ENCODE data around the gene GRK3. TPM values are rescaled to one million over a fixed set of nuclear protein-coding genes. Genes with fewer than 3 reads are reported as not detected.

Gene GRK3
- polyA plus RNA-seq, 1 donor, result 14.2 TPM

DNA sequence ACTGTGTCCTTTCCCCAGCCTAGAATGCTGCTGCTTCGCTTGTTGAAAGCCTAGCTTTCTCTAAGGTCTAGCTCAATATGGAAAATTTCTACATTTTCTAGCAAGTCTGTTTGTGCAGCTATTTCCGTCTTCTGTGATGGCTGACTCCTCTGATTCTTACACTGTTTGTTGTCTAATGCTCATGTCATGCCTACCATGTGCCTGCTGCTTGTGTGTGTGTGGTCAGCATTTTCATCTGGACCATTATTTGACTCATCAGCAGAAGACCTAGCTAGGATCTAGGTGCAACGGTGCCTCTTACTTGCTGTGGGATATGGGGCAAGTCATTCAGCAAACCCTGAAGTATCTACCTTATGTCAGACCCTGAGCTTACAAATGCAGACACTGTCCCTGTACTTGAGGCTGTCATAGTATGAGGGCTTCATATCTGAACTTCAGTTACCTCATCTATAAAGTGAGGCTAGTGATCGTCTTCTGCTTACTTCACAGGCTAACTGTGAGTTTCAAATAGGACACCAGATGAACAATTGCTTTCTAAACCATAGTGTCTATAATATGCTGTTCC lies 91.0 kb downstream of the GRK3 start:
- Histone ChIP-seq H3K27me3 (ENCODE audit: control insufficient read depth, insufficient read depth, low read length) (no peaks in the 10 kb centered on the region), H3K27ac (ENCODE audit: low read length) (no peak overlapping the region), H3K4me3 (ENCODE audit: low read length) (no peak overlapping the region), H3K4me1 (ENCODE audit: control insufficient read depth, insufficient read depth, low read length) (no peaks in the 10 kb centered on the region), H3K36me3 (ENCODE audit: control insufficient read depth, insufficient read depth, low read length) (no peaks in the 10 kb centered on the region), H3K9me3 (ENCODE audit: control insufficient read depth, low read depth, low read length) (no peaks in the 10 kb centered on the region)
- 100% methylated on average over 1 of the region's 4 CpGs for WGBS (ENCODE audit: insufficient coverage, low lambda C conversion rate)
- no peak for DNase-seq

DNA sequence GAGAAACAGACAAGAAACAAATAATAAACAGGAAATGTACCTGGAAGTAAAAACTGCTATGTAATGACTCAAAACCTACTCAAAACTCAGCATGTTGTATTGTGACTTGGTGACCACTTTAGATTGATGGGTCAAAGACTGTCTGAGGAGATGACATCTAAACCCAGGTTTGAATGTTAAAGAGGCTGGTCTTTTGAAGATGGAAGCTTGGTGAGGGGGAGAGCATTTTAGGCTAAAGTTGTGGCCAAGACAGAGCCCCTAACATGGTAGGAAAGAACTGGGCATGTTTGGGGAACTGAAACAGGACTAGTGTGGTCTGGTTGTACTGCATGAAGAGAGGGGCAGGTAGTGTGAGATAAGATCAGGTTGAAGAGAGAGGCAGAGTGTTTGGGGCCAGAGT lies 92.2 kb downstream of the GRK3 start:
- H3K9me3 ChIP-seq (ENCODE audit: control insufficient read depth, low read depth, low read length), result no peaks in the 10 kb centered on the region
- no peaks in the 10 kb centered on the region for H3K4me1 ChIP-seq (ENCODE audit: control insufficient read depth, insufficient read depth, low read length)
- no peak for DNase-seq
- H3K36me3 ChIP-seq (ENCODE audit: control insufficient read depth, insufficient read depth, low read length), result no peaks in the 10 kb centered on the region
- no peak overlapping the region for H3K27ac ChIP-seq (ENCODE audit: low read length)
- no peaks in the 10 kb centered on the region for H3K27me3 ChIP-seq (ENCODE audit: control insufficient read depth, insufficient read depth, low read length)
- no peak overlapping the region for H3K4me3 ChIP-seq (ENCODE audit: low read length)

DNA sequence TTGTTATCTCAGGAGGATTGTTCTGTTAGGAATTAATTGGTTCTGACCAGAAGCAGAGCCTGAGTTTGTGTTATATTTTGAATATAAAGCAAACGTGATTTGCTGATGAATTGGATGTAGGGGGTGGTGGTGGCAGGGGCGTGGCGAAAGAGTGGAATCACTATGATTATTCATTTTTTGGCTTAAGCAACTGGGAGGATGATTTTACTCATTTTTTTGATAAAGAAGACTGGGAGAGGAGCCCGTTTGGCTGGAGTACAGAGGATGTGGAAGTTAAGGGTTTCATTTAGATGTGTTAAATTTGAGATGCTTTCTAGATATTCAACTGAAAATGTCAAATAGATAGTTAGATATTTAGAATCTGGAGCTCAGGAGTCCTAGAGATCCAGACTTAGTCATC lies 94.2 kb downstream of the GRK3 start:
- no peaks in the 10 kb centered on the region for H3K4me1 ChIP-seq (ENCODE audit: control insufficient read depth, insufficient read depth, low read length)
- no peak overlapping the region for H3K27ac ChIP-seq (ENCODE audit: low read length)
- 83% methylated on average over 1 of the region's 4 CpGs for WGBS (ENCODE audit: insufficient coverage, low lambda C conversion rate)
- no peaks in the 10 kb centered on the region for H3K9me3 ChIP-seq (ENCODE audit: control insufficient read depth, low read depth, low read length)
- no peak for DNase-seq
- no peaks in the 10 kb centered on the region for H3K36me3 ChIP-seq (ENCODE audit: control insufficient read depth, insufficient read depth, low read length)
- no peak overlapping the region for H3K4me3 ChIP-seq (ENCODE audit: low read length)
- H3K27me3 ChIP-seq (ENCODE audit: control insufficient read depth, insufficient read depth, low read length), result no peaks in the 10 kb centered on the region

DNA sequence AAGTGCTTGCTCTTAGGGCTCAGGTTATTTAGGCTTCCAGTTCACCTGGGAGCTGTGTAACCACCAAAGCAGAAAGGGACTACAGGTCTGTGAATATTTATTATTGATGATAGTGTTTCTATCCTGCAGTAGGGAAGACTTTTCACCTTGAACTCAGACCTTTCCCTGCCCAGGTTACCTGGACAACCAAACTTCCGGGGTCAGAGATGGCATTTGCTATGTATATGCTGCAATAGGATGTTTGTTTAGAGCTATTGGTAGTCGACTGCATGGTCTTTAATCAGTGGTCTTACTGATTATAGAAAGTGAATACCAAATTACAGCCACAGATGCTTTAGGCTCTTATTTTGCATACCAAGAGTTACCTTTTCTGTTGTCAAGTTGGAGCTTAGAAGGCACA lies 94.9 kb downstream of the GRK3 start:
- no peaks in the 10 kb centered on the region for H3K4me1 ChIP-seq (ENCODE audit: control insufficient read depth, insufficient read depth, low read length)

DNA sequence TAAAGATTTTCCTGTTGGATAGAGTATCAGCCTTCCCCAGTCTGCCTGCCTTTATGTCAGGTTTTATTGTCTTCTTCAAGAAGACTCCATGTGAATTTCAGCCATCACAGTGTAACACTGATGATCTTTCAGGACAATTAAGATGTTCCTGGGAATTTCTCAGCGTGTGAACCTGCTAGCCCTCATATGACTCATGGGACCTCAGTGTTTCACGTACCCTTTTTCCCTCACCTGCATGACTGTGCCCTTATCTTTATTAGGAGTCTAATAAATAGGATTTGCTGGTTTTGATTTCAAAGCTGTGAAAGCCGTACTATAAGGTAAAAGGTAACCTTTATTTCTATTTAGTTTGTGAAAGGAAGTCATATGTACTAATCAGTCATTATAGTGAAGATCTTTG lies 95.9 kb downstream of the GRK3 start:
- no peaks in the 10 kb centered on the region for H3K9me3 ChIP-seq (ENCODE audit: control insufficient read depth, low read depth, low read length)
- peak; percentile 33 to 55 for DNase-seq
- H3K36me3 ChIP-seq (ENCODE audit: control insufficient read depth, insufficient read depth, low read length), result no peaks in the 10 kb centered on the region
- no peaks in the 10 kb centered on the region for H3K4me1 ChIP-seq (ENCODE audit: control insufficient read depth, insufficient read depth, low read length)
- WGBS (ENCODE audit: insufficient coverage, low lambda C conversion rate), result no CpG with 5 or more reads among the region's 3 CpGs
- no peaks in the 10 kb centered on the region for H3K27me3 ChIP-seq (ENCODE audit: control insufficient read depth, insufficient read depth, low read length)
- H3K4me3 ChIP-seq (ENCODE audit: low read length), result no peak overlapping the region
- H3K27ac ChIP-seq (ENCODE audit: low read length), result no peak overlapping the region

More for the DNA sequence above, 94.9 kb downstream of the GRK3 start:
- no CpG with 5 or more reads among the region's 2 CpGs for WGBS (ENCODE audit: insufficient coverage, low lambda C conversion rate)
- no peak overlapping the region for H3K27ac ChIP-seq (ENCODE audit: low read length)
- no peaks in the 10 kb centered on the region for H3K27me3 ChIP-seq (ENCODE audit: control insufficient read depth, insufficient read depth, low read length)
- H3K36me3 ChIP-seq (ENCODE audit: control insufficient read depth, insufficient read depth, low read length), result no peaks in the 10 kb centered on the region
- no peaks in the 10 kb centered on the region for H3K9me3 ChIP-seq (ENCODE audit: control insufficient read depth, low read depth, low read length)
- no peak for DNase-seq
- no peak overlapping the region for H3K4me3 ChIP-seq (ENCODE audit: low read length)

- H3K36me3 ChIP-seq (ENCODE audit: control insufficient read depth, insufficient read depth, low read length), result no peaks in the 10 kb centered on the region
- no peaks in the 10 kb centered on the region for H3K27me3 ChIP-seq (ENCODE audit: control insufficient read depth, insufficient read depth, low read length)
- WGBS (ENCODE audit: insufficient coverage, low lambda C conversion rate), result 80% methylated on average over 1 of the region's 2 CpGs
- H3K4me3 ChIP-seq (ENCODE audit: low read length), result no peak overlapping the region
- H3K9me3 ChIP-seq (ENCODE audit: control insufficient read depth, low read depth, low read length), result no peaks in the 10 kb centered on the region
- H3K4me1 ChIP-seq (ENCODE audit: control insufficient read depth, insufficient read depth, low read length), result peaks cover 3% of the 10 kb centered on the region
- H3K27ac ChIP-seq (ENCODE audit: low read length), result no peak overlapping the region
- DNase-seq, result peak; percentile 21 to 40
Measured at GRCh38 chr22:25661073-25661472, 96.6 kb downstream of the GRK3 start.

DNA sequence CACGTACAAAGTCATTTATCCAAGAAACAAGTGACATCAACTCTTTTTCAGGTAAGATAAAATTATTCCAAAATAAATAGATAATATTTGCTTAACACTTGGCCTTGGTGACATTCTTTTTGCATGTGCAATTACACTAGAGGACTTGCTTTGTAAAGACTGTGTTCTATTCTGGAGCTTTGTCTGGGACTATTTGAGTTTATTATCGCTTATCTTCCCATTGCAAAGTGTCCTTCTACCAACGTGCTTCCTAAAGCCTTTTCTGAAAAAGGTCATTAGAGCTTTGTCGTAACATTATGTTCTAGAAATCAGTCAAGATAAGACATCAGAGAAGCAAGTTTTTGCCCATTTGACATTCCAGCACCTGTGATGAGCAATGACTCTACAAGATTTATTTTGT lies 99.2 kb downstream of the GRK3 start:
- H3K36me3 ChIP-seq (ENCODE audit: control insufficient read depth, insufficient read depth, low read length), result no peaks in the 10 kb centered on the region
- no peaks in the 10 kb centered on the region for H3K9me3 ChIP-seq (ENCODE audit: control insufficient read depth, low read depth, low read length)
- no peak overlapping the region for H3K4me3 ChIP-seq (ENCODE audit: low read length)
- peak in 1 of 2 donors; percentile 30 for DNase-seq
- no peak overlapping the region for H3K27ac ChIP-seq (ENCODE audit: low read length)
- H3K4me1 ChIP-seq (ENCODE audit: control insufficient read depth, insufficient read depth, low read length), result peaks cover 5% of the 10 kb centered on the region
- H3K27me3 ChIP-seq (ENCODE audit: control insufficient read depth, insufficient read depth, low read length), result no peaks in the 10 kb centered on the region
- WGBS (ENCODE audit: insufficient coverage, low lambda C conversion rate), result 37% methylated on average over 2 of the region's 4 CpGs

DNA sequence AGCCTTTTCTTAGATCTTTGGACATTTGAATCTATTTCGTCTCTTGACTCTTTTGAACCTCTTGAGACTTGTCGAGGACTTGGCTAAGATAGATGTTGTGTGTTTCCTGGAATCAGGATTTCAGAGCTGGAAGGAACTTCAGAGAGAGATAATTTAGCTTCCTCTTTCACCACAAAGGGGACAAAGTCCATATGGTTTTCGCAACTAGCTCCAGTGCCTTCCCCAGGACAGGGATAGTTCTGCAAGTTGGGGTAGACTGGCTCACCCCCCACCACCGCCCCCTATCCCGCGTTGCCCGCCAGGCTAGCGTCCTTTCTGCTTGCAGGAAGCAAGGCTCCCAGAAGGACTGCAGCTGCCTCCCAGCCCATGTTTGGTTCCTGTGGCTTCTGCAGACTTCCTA lies 101.8 kb downstream of the GRK3 start:
- no peaks in the 10 kb centered on the region for H3K27me3 ChIP-seq (ENCODE audit: control insufficient read depth, insufficient read depth, low read length)
- H3K27ac ChIP-seq (ENCODE audit: low read length), result no peak overlapping the region
- peaks cover 5% of the 10 kb centered on the region for H3K4me1 ChIP-seq (ENCODE audit: control insufficient read depth, insufficient read depth, low read length)
- no peak overlapping the region for H3K4me3 ChIP-seq (ENCODE audit: low read length)
- H3K9me3 ChIP-seq (ENCODE audit: control insufficient read depth, low read depth, low read length), result no peaks in the 10 kb centered on the region
- WGBS (ENCODE audit: insufficient coverage, low lambda C conversion rate), result 33% methylated on average over 1 of the region's 8 CpGs
- peak; percentile 76 to 87 for DNase-seq
- no peaks in the 10 kb centered on the region for H3K36me3 ChIP-seq (ENCODE audit: control insufficient read depth, insufficient read depth, low read length)

DNA sequence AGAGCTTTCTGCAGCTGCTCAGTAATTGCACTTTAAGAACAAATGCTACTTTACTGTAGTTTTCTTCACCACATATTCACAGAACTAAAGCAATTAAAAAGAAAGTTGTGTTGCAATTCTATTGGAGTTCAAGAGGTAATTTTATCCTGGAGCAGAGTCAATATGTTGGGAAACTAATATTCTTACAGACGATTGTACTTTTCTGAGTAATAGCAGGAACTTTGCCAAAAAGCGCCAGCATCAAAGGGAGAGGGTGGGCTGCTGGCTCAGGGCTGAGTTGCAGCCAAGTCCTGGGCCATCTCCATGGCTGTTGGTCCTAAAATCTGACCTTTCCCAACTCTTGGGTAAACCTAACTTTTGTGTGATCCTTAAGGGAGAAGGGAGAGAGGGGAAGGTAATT lies 104.0 kb downstream of the GRK3 start:
- Histone ChIP-seq H3K4me3 (ENCODE audit: low read length) (no peak overlapping the region), H3K9me3 (ENCODE audit: control insufficient read depth, low read depth, low read length) (no peaks in the 10 kb centered on the region), H3K27ac (ENCODE audit: low read length) (no peak overlapping the region), H3K4me1 (ENCODE audit: control insufficient read depth, insufficient read depth, low read length) (peaks cover 5% of the 10 kb centered on the region), H3K27me3 (ENCODE audit: control insufficient read depth, insufficient read depth, low read length) (no peaks in the 10 kb centered on the region), H3K36me3 (ENCODE audit: control insufficient read depth, insufficient read depth, low read length) (no peaks in the 10 kb centered on the region)
- WGBS (ENCODE audit: insufficient coverage, low lambda C conversion rate), result no CpG with 5 or more reads among the region's 2 CpGs
- peak; percentile 18 to 32 for DNase-seq

DNA sequence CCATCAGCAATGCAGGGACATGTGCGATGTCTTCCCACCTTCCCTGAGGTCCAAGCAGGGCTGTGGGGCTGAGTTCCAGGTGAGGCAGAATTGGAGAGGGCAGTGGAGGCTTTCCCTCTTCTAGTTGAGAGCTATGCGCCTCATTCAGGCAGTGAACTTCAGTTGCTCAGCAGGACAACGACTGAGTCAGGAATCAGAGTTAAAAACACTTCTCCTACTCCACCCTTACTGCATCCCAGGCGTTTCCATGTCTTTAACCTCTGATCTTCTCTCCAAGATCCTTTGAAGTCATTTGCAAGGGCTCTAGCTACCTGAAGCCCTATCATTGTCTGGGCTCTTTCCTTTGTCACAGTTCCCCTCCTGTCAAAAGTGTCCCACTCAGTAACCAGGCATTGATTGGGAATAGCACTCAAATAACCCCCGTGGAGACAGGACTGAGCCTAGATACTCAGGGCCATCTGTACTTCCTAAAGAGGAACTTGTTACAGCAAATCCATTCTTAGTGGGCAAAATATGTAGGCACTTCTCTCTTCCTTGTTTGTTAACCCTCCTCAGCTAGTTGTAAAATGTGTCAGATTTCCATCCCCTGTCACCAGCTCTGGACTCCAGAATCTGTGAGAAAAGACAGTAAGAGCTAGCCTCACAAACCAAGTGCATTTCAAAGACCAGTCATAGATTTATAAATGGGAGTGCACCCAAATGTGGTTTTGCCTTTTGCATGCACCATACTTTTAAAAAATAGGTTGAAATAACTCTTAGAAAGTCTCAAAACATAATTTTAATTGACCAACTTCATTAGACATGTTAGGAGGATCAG lies 105.0 kb downstream of the GRK3 start:
- Histone ChIP-seq H3K4me3 (ENCODE audit: low read length) (no peak overlapping the region), H3K36me3 (ENCODE audit: control insufficient read depth, insufficient read depth, low read length) (no peaks in the 10 kb centered on the region), H3K27me3 (ENCODE audit: control insufficient read depth, insufficient read depth, low read length) (no peaks in the 10 kb centered on the region), H3K27ac (ENCODE audit: low read length) (no peak overlapping the region), H3K9me3 (ENCODE audit: control insufficient read depth, low read depth, low read length) (no peaks in the 10 kb centered on the region), H3K4me1 (ENCODE audit: control insufficient read depth, insufficient read depth, low read length) (peaks cover 5% of the 10 kb centered on the region)
- DNase-seq, result no peak
- WGBS (ENCODE audit: insufficient coverage, low lambda C conversion rate), result no CpG with 5 or more reads among the region's 5 CpGs

DNA sequence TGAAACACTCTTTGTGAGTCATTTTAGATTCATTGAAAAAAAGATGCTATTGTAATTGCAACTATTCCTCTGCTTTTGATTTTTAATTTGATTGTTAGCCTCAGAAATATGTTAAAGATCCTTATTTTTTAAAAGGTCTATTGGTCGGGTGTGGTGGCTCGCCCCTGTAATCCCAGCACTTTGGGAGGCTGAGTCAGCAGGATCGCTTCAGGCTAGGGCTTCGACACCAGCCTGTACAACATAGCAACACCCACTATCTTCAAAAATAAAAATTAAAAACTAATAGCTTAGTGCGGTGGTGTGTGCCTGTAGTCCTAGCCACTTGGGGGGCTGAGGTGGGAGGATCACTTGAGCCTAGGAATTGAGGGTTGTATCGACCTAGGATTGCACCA lies 105.6 kb downstream of the GRK3 start:
- Histone ChIP-seq H3K4me1 (ENCODE audit: control insufficient read depth, insufficient read depth, low read length) (peaks cover 5% of the 10 kb centered on the region), H3K27ac (ENCODE audit: low read length) (no peak overlapping the region), H3K9me3 (ENCODE audit: control insufficient read depth, low read depth, low read length) (no peaks in the 10 kb centered on the region), H3K27me3 (ENCODE audit: control insufficient read depth, insufficient read depth, low read length) (no peaks in the 10 kb centered on the region), H3K36me3 (ENCODE audit: control insufficient read depth, insufficient read depth, low read length) (no peaks in the 10 kb centered on the region), H3K4me3 (ENCODE audit: low read length) (no peak overlapping the region)
- no peak for DNase-seq
- 100% methylated on average over 2 of the region's 6 CpGs for WGBS (ENCODE audit: insufficient coverage, low lambda C conversion rate)

Data from large intestine (tissue), 3 donors.